IMR-90 (cell line): ENCODE results near the gene TRPM1. TPM values are rescaled to one million over a fixed set of nuclear protein-coding genes. Genes with fewer than 3 reads are reported as not detected.

Experiments
- ATAC-seq: fragments of 200-7000 bp; cut with Tn5 transposase; 2 replicates; pipeline ENCODE4 v1.9.1; 2020; ENCODE audit warnings: low read depth, mild to moderate bottlenecking, moderate library complexity
- BruUV-seq: library from RNA; stranded (reverse); fragments of 400-500 nt; replicated peaks from 2 replicates; lab custom pipeline; 2021; lab: Mats Ljungman, UMichigan
- CTCF ChIA-PET: fragments of 300-600 bp; formaldehyde crosslinking; extraction: SDS; loops from one replicate; lab custom pipeline; 2021; ENCODE audit warnings: antibody characterized with exemption; lab: Yijun Ruan, JAX
- POLR2A ChIA-PET: fragments of 300-600 bp; sonication (Branson Sonifier 250); formaldehyde crosslinking; loops from one replicate; lab custom pipeline; 2022; ENCODE audit warnings: antibody characterized with exemption; ENCODE audit not compliant: unreplicated experiment; lab: Charles Lee
- DNase-seq: peaks from one replicate; pipeline ENCODE4 v3.0.0; 2013
- H2AFZ ChIP-seq: replicated peaks from 2 replicates; pipeline ENCODE3; 2013; ENCODE audit warnings: low read length, mild to moderate bottlenecking; ENCODE audit not compliant: poor library complexity
- H2AK5ac ChIP-seq: 2 replicates; pipeline ENCODE4 v1.6.1; 2013; ENCODE audit warnings: low read depth, low read length, inconsistent platforms
- H2AK9ac ChIP-seq: replicated peaks from 2 replicates; pipeline ENCODE3; 2013; ENCODE audit warnings: mild to moderate bottlenecking, low read depth, low read length, moderate library complexity; ENCODE audit not compliant: poor library complexity
- H2BK120ac ChIP-seq: 2 replicates; pipeline ENCODE4 v1.6.1; 2013; ENCODE audit warnings: low read depth, low read length, inconsistent platforms
- H2BK15ac ChIP-seq: 3 replicates; pipeline ENCODE4 v1.6.1; 2013; ENCODE audit warnings: low read depth, low read length, inconsistent platforms
- H2BK20ac ChIP-seq: 2 replicates; pipeline ENCODE4 v1.6.1; 2013; ENCODE audit warnings: low read depth, mild to moderate bottlenecking, inconsistent platforms, low read length, moderate library complexity
- H2BK5ac ChIP-seq: 2 replicates; pipeline ENCODE4 v1.6.1; 2013; ENCODE audit warnings: mild to moderate bottlenecking, low read depth, low read length, inconsistent platforms; ENCODE audit not compliant: poor library complexity, severe bottlenecking
- H3K14ac ChIP-seq: replicated peaks from 2 replicates; pipeline ENCODE4 v1.6.1; 2013; ENCODE audit warnings: low read depth, low read length, inconsistent platforms
- H3K18ac ChIP-seq: 2 replicates; pipeline ENCODE4 v1.6.1; 2013; ENCODE audit warnings: low read depth, low read length, control low read depth
- H3K23ac ChIP-seq: 2 replicates; pipeline ENCODE4 v1.6.1; 2013; ENCODE audit warnings: low read depth, low read length, inconsistent platforms
- H3K27ac ChIP-seq: 2 replicates; pipeline ENCODE4 v1.5.1; 2013; ENCODE audit warnings: mild to moderate bottlenecking, control low read depth, low read length; ENCODE audit not compliant: insufficient read depth
- H3K27me3 ChIP-seq: 2 replicates; pipeline ENCODE4 v1.6.1; 2013; ENCODE audit warnings: low read length; ENCODE audit not compliant: control insufficient read depth, insufficient read depth
- H3K36me3 ChIP-seq: 2 replicates; pipeline ENCODE4 v1.6.1; 2013; ENCODE audit warnings: low read length, mixed read lengths; ENCODE audit not compliant: control insufficient read depth, insufficient read depth
- H3K4ac ChIP-seq: 2 replicates; pipeline ENCODE4 v1.6.1; 2013; ENCODE audit warnings: low read depth, low read length, inconsistent platforms
- H3K4me1 ChIP-seq: 2 replicates; pipeline ENCODE4 v1.6.1; 2013; ENCODE audit warnings: low read length, mixed read lengths; ENCODE audit not compliant: control insufficient read depth, insufficient read depth
- H3K4me2 ChIP-seq: 2 replicates; pipeline ENCODE4 v1.6.1; 2013; ENCODE audit warnings: low read depth, mild to moderate bottlenecking, control low read depth, low read length, moderate library complexity
- H3K4me3 ChIP-seq: 2 replicates; pipeline ENCODE4 v1.5.1; 2013; ENCODE audit warnings: low read depth, mild to moderate bottlenecking, control low read depth, low read length, moderate library complexity; ENCODE audit not compliant: insufficient read depth
- H3K56ac ChIP-seq: 2 replicates; pipeline ENCODE4 v1.6.1; 2013; ENCODE audit warnings: low read length, inconsistent platforms; ENCODE audit not compliant: insufficient read depth; ENCODE audit errors: extremely low read depth
- H3K79me1 ChIP-seq, 2 experiments: 2 replicates each; pipeline ENCODE4 v1.6.1; 2013; ENCODE audit warnings: low read length in 2 of 2, inconsistent platforms in 1 of 2, low read depth in 1 of 2
- H3K9ac ChIP-seq: 2 replicates; pipeline ENCODE4 v1.6.1; 2013; ENCODE audit warnings: low read depth, low read length, control low read depth
- H3K9me1 ChIP-seq: 2 replicates; pipeline ENCODE4 v1.6.1; 2013; ENCODE audit warnings: low read length, inconsistent platforms; ENCODE audit not compliant: insufficient read depth
- H3K9me3 ChIP-seq: 2 replicates; pipeline ENCODE4 v1.6.1; 2013; ENCODE audit warnings: low read length; ENCODE audit not compliant: control insufficient read depth, insufficient read depth
- H4K20me1 ChIP-seq: 2 replicates; pipeline ENCODE4 v1.6.1; 2013; ENCODE audit warnings: low read length, inconsistent platforms; ENCODE audit not compliant: insufficient read depth
- H4K5ac ChIP-seq: 2 replicates; pipeline ENCODE4 v1.6.1; 2013; ENCODE audit warnings: mild to moderate bottlenecking, low read depth, low read length, control low read depth
- H4K8ac ChIP-seq, 2 experiments: 2 replicates each; pipeline ENCODE4 v1.6.1; 2013; ENCODE audit warnings: low read depth in 2 of 2, low read length in 2 of 2, control low read depth in 1 of 2, inconsistent platforms in 1 of 2
- H4K91ac ChIP-seq: 2 replicates; pipeline ENCODE4 v1.6.1; 2013; ENCODE audit warnings: low read depth, low read length, inconsistent platforms; ENCODE audit not compliant: insufficient read depth
- CTCF ChIP-seq: conservative IDR thresholded peaks from 2 replicates; pipeline ENCODE4 v1.5.1; 2012; ENCODE audit warnings: mild to moderate bottlenecking, low read depth, low read length, improper control_type of control experiment
- MXI1 ChIP-seq: IDR thresholded peaks from 2 replicates; pipeline ENCODE4 v1.6.1; 2012; ENCODE audit warnings: low read depth, mild to moderate bottlenecking, low read length, moderate library complexity, borderline replicate concordance
- RAD21 ChIP-seq: IDR thresholded peaks from 2 replicates; pipeline ENCODE4 v1.6.1; 2012; ENCODE audit warnings: low read length, improper control_type of control experiment
- USF2 ChIP-seq: fragments of 150-350 bp; IDR thresholded peaks from 2 replicates; pipeline ENCODE4 v1.6.1; 2017; ENCODE audit warnings: mild to moderate bottlenecking, antibody characterized with exemption, low read length, low read depth
- WGBS, 2 experiments: methylation state at CpG; one replicate each; pipeline versions ENCODE4 v1.1.5 to v1.1.7; 2013; ENCODE audit warnings: missing lambda C conversion rate in 2 of 2; ENCODE audit not compliant: insufficient read length in 1 of 2; ENCODE audit errors: extremely low coverage in 2 of 2; 5-methylcytosine and 5-hydroxymethylcytosine counted together
- dilution Hi-C: fragments of 300-500 bp; cut with HindIII; formaldehyde crosslinking; loops from one replicate; pipeline ENCODE4 v1.14.3; 2018; ENCODE audit warnings: low sequenced_read_pairs; ENCODE audit not compliant: unreplicated experiment
- in situ Hi-C: fragments of 300-500 bp; cut with MboI; formaldehyde crosslinking; loops from 3 replicates; pipeline ENCODE4 v1.14.3; 2019; ENCODE audit warnings: low sequenced_read_pairs, inconsistent platforms, mixed read lengths
- intact Hi-C: fragments of 100-400 bp; cut with micrococcal nuclease; formaldehyde crosslinking; loops from 2 replicates; pipeline ENCODE4 v1.10.0; 2022
- polyA plus RNA-seq, 3 experiments: library from polyadenylated mRNA; depleted of rRNA; stranded (reverse); fragments of >200 nt; gene quantifications; 2 replicates each; pipeline ENCODE4 v1.2.3, GENCODE V29; 2012; ENCODE audit warnings: low replicate concordance in 1 of 3
- total RNA-seq: library from RNA; depleted of rRNA; stranded (reverse); fragments of >200 nt; gene quantifications from 2 replicates; pipeline ENCODE4 v1.2.3, GENCODE V29; 2012

The TRPM1 gene
- total and polyA plus RNA-seq, 2 of the 4 experiments (the other 2 are of a cell fraction), result not detected

- H3K4me2 ChIP-seq, result no peak overlapping the region
- no peak overlapping the region for H2BK5ac ChIP-seq
- TF ChIP-seq USF2, result no peak
- no peak for TF ChIP-seq CTCF
- TF ChIP-seq MXI1, result no peak
- no peak for TF ChIP-seq RAD21
- H4K5ac ChIP-seq, result no peak overlapping the region
- peaks cover 0 to 10% of the 10 kb centered on the region in 2 experiments; a peak in 2 of 4 replicates for H3K79me1 ChIP-seq
- intact Hi-C loops (no loop called here), in situ Hi-C loops (no loop called here), dilution Hi-C loops (no loop called here)
- CTCF ChIA-PET, result no interaction called here
- no TSS peak for BruUV-seq
- DNase-seq (no peak), ATAC-seq (no peak)
- no peaks in the 10 kb centered on the region for H3K9me3 ChIP-seq
- H2BK20ac ChIP-seq, result no peak overlapping the region
- no peak overlapping the region for H2BK15ac ChIP-seq
- H3K4me3 ChIP-seq, result no peak overlapping the region
- H2AK5ac ChIP-seq, result no peak overlapping the region
- no peak overlapping the region for H3K14ac ChIP-seq
- no peak overlapping the region for H2AFZ ChIP-seq
- H4K91ac ChIP-seq, result no peak overlapping the region
- H3K4ac ChIP-seq, result no peak overlapping the region
- H2AK9ac ChIP-seq, result no peak overlapping the region
- no peak overlapping the region for H2BK120ac ChIP-seq
- H3K23ac ChIP-seq, result no peak overlapping the region
- H4K20me1 ChIP-seq, result peaks cover 3% of the 10 kb centered on the region
- 97% methylated on average over 4 of the region's 5 CpGs; no CpG with 5 or more reads in 1 of the 2 experiments for WGBS, 2 experiments
- no peak overlapping the region for H3K18ac ChIP-seq
- H3K56ac ChIP-seq, result no peak overlapping the region
- H4K8ac ChIP-seq, result no peak overlapping the region
- H3K27ac ChIP-seq, result no peak overlapping the region
- H3K27me3 ChIP-seq, result no peaks in the 10 kb centered on the region
- H3K36me3 ChIP-seq, result peaks cover 18% of the 10 kb centered on the region
- POLR2A ChIA-PET, result no interaction called here
- peaks cover 13% of the 10 kb centered on the region for H3K9me1 ChIP-seq
- no peak overlapping the region for H3K9ac ChIP-seq
- H3K4me1 ChIP-seq, result peaks cover 7% of the 10 kb centered on the region
These were observed 143.3 kb downstream of the TRPM1 start for GRCh38 chr15:30958219-30958618.
